Activated CD4-positive, alpha-beta T cell treated with anti-CD3 and anti-CD28 coated beads for 4 hours (primary cell): Measurements from ENCODE around the gene RGS7.
"Not testable (repeated sequence)": the region's sequence is repeated elsewhere in the genome, so short reads cannot be mapped to it uniquely, and the experiment has no call there.

Experiments used
- DNase-seq, 2 donors: peaks; one replicate each; pipeline ENCODE4 v3.0.0-alpha.2; 2020

RGS7 gene

GRCh38 chr1:240820816-240821215 lies 536.2 kb downstream of the RGS7 start:
- DNase-seq: no peak

GRCh38 chr1:240816472-240816871 lies 540.5 kb downstream of the RGS7 start:
- no peak for DNase-seq

- DNase-seq: no peak
These were observed 543.3 kb downstream of the RGS7 start for GRCh38 chr1:240813720-240814119.

GRCh38 chr1:240811256-240811655 lies 545.7 kb downstream of the RGS7 start:
- no peak for DNase-seq

- DNase-seq: no peak
These were observed 548.6 kb downstream of the RGS7 start for GRCh38 chr1:240808381-240808780.

GRCh38 chr1:240806200-240806745 lies 550.7 kb downstream of the RGS7 start:
- DNase-seq: no peak

- DNase-seq: no peak
These were observed 552.5 kb downstream of the RGS7 start for GRCh38 chr1:240804475-240804874.

GRCh38 chr1:240803151-240803550 lies 553.9 kb downstream of the RGS7 start:
- no peak for DNase-seq

GRCh38 chr1:240802271-240802670 lies 554.7 kb downstream of the RGS7 start:
- DNase-seq: no peak

GRCh38 chr1:240801442-240801841 lies 555.6 kb downstream of the RGS7 start:
- no peak for DNase-seq

GRCh38 chr1:240800291-240800690 lies 556.7 kb downstream of the RGS7 start:
- no peak for DNase-seq

GRCh38 chr1:240797050-240797449 lies 560.0 kb downstream of the RGS7 start:
- no peak for DNase-seq

GRCh38 chr1:240794046-240794843 lies 562.8 kb downstream of the RGS7 start:
- DNase-seq: no peak

GRCh38 chr1:240792915-240793529 lies 564.0 kb downstream of the RGS7 start:
- no peak for DNase-seq

- DNase-seq: no peak
These were observed 566.1 kb downstream of the RGS7 start for GRCh38 chr1:240790856-240791255.

- no peak for DNase-seq
These were observed 570.1 kb downstream of the RGS7 start for GRCh38 chr1:240786880-240787279.

- no peak for DNase-seq
These were observed 572.2 kb downstream of the RGS7 start for GRCh38 chr1:240784776-240785175.

- DNase-seq: not testable (repeated sequence)
These were observed 573.3 kb downstream of the RGS7 start for GRCh38 chr1:240783728-240784137.

- no peak for DNase-seq
These were observed 580.8 kb downstream of the RGS7 start for GRCh38 chr1:240776237-240776636.

- DNase-seq: no peak
These were observed 584.9 kb downstream of the RGS7 start for GRCh38 chr1:240772131-240772530.

GRCh38 chr1:240771450-240771849 lies 585.6 kb downstream of the RGS7 start:
- no peak for DNase-seq

- no peak for DNase-seq
These were observed 588.0 kb downstream of the RGS7 start for GRCh38 chr1:240768979-240769378.

- no peak for DNase-seq
These were observed 590.2 kb downstream of the RGS7 start for GRCh38 chr1:240766831-240767230.

- no peak for DNase-seq
These were observed 591.2 kb downstream of the RGS7 start for GRCh38 chr1:240765732-240766363.
